GM12878 (cell line): ENCODE data around the gene TYW1B. TPM values are rescaled to one million over a fixed set of nuclear protein-coding genes. Genes with fewer than 3 reads are reported as not detected.

Experiments
- ATAC-seq: fragments of 200-7000 bp; cut with Tn5 transposase; 3 replicates; pipeline ENCODE4 v1.9.1; 2020; ENCODE audit warnings: mild to moderate bottlenecking, moderate library complexity
- BruUV-seq: library from RNA; stranded (reverse); fragments of 400-500 nt; replicated peaks from 2 replicates; lab custom pipeline; 2021; lab: Mats Ljungman, UMichigan
- CTCF ChIA-PET: fragments of 300-600 bp; sonication (Branson Sonifier 250); formaldehyde crosslinking; extraction: SDS; loops from one replicate; lab custom pipeline; 2021; ENCODE audit warnings: inconsistent platforms; lab: Yijun Ruan, JAX
- POLR2A ChIA-PET: fragments of 350-600 bp; formaldehyde crosslinking; extraction: SDS; loops from one replicate; lab custom pipeline; 2021; ENCODE audit warnings: inconsistent platforms; lab: Charles Lee
- RAD21 ChIA-PET: fragments of 300-600 bp; sonication (Branson Sonifier 250); formaldehyde crosslinking; loops from one replicate; lab custom pipeline; 2023; ENCODE audit warnings: antibody characterized with exemption; ENCODE audit not compliant: unreplicated experiment; lab: Charles Lee
- SMC1A ChIA-PET: fragments of 300-600 bp; sonication (Branson Sonifier 250); formaldehyde crosslinking; loops from one replicate; lab custom pipeline; 2023; ENCODE audit not compliant: unreplicated experiment, uncharacterized antibody; lab: Charles Lee
- DNase-seq: peaks from one replicate; pipeline ENCODE4 v3.0.0-alpha.2; 2011; ENCODE audit warnings: low read depth, low spot score
- FAIRE-seq: peaks from 3 replicates; lab custom pipeline; 2011; peaks lifted over from hg19 to GRCh38; lab: Jason Lieb, UNC
- H2AFZ ChIP-seq: 2 replicates; pipeline ENCODE4 v1.6.0; 2011; ENCODE audit warnings: low read depth, low read length, control low read depth; ENCODE audit not compliant: control insufficient read depth
- H3K27ac ChIP-seq: 2 replicates; pipeline ENCODE4 v1.5.1; 2011; ENCODE audit warnings: control low read depth; ENCODE audit not compliant: control insufficient read depth, insufficient read depth
- H3K27me3 ChIP-seq, 2 experiments: replicated peaks in 1 of 2; 2 replicates each; pipeline versions ENCODE4 v1.6.0 to v1.6.1; 2011; ENCODE audit warnings: low read length in 1 of 2; ENCODE audit not compliant: control insufficient read depth in 2 of 2, insufficient read depth in 2 of 2
- H3K36me3 ChIP-seq, 2 experiments: 2 replicates each; pipeline ENCODE4 v1.5.1; 2011; ENCODE audit warnings: low read length in 1 of 2; ENCODE audit not compliant: control insufficient read depth in 2 of 2, insufficient read depth in 2 of 2
- H3K4me1 ChIP-seq: 2 replicates; pipeline ENCODE4 v1.6.1; 2011; ENCODE audit warnings: mild to moderate bottlenecking, low read length, moderate library complexity, mixed read lengths; ENCODE audit not compliant: control insufficient read depth, insufficient read depth
- H3K4me2 ChIP-seq: 2 replicates; pipeline ENCODE4 v1.6.0; 2011; ENCODE audit warnings: control low read depth; ENCODE audit not compliant: control insufficient read depth, insufficient read depth
- H3K4me3 ChIP-seq: fragments of 200-600 bp; sonication (generic); 2 replicates; pipeline ENCODE4 v1.5.1; 2016
- H3K79me2 ChIP-seq: 2 replicates; pipeline ENCODE4 v1.6.0; 2011; ENCODE audit warnings: low read length; ENCODE audit not compliant: control insufficient read depth, insufficient read depth
- H3K9ac ChIP-seq: 2 replicates; pipeline ENCODE4 v1.8.0; 2011; ENCODE audit warnings: low read length, control low read depth, mixed read lengths; ENCODE audit not compliant: control insufficient read depth, insufficient read depth
- H3K9me3 ChIP-seq: replicated peaks from 3 replicates; pipeline ENCODE4 v1.5.1; 2011; ENCODE audit warnings: mild to moderate bottlenecking, low read length; ENCODE audit not compliant: control insufficient read depth, insufficient read depth
- H4K20me1 ChIP-seq: 2 replicates; pipeline ENCODE4 v1.6.0; 2011; ENCODE audit not compliant: control insufficient read depth, insufficient read depth
- ATF7 ChIP-seq: fragments of 450-650 bp; IDR thresholded peaks from 2 replicates; pipeline ENCODE4 v1.6.1; 2016; ENCODE audit warnings: low read depth, mild to moderate bottlenecking
- BRCA1 ChIP-seq: IDR thresholded peaks from 2 replicates; pipeline ENCODE4 v1.6.1; 2011; ENCODE audit warnings: low read depth, low read length, improper control_type of control experiment
- IKZF1 ChIP-seq: fragments of 450-650 bp; conservative IDR thresholded peaks from 2 replicates; pipeline ENCODE4 v1.6.1; 2017; ENCODE audit warnings: antibody characterized with exemption, mild to moderate bottlenecking
- TARDBP ChIP-seq: IDR thresholded peaks from 2 replicates; pipeline ENCODE4 v1.6.1; 2016; ENCODE audit warnings: borderline replicate concordance
- WGBS: methylation state at CpG from one replicate; pipeline ENCODE4 v1.1.6; 2016; ENCODE audit warnings: low lambda C conversion rate; ENCODE audit not compliant: insufficient replicate concordance, insufficient coverage; ENCODE audit errors: missing lambda C conversion rate; 5-methylcytosine and 5-hydroxymethylcytosine counted together
- in situ Hi-C: fragments of 300-500 bp; cut with MboI; formaldehyde crosslinking; loops from 9 replicates; pipeline ENCODE4 v1.14.3; 2018; ENCODE audit warnings: mixed read lengths
- intact Hi-C: fragments of 100-400 bp; cut with micrococcal nuclease; formaldehyde crosslinking; loops from one replicate; pipeline ENCODE4 v1.14.2; 2022; ENCODE audit not compliant: unreplicated experiment
- polyA plus RNA-seq, 11 experiments: library from polyadenylated mRNA; depleted of rRNA in 4 of 11; unstranded in 6 of 11; stranded (reverse) in 5 of 11; fragments of >200 nt; fragmentation: Nextera tagmentation in 4 of 11; fragmentation: Illumina TruSeq in 1 of 11; extraction: Ambion mirVana in 4 of 11; extraction: Trizol in 1 of 11; gene quantifications; 1 replicate in 1 of 11; 2 replicates in 10 of 11; pipeline versions ENCODE4 v1.2.1 to v1.2.3, GENCODE V29; 2011 to 2016; ENCODE audit warnings: inconsistent platforms in 2 of 11, missing spikeins in 2 of 11, low read depth in 1 of 11
- total RNA-seq, 4 experiments: library from RNA; depleted of rRNA in 3 of 4; stranded (reverse); fragments of >200 nt in 3 of 4; fragmentation: Illumina TruSeq in 1 of 4; extraction: Trizol in 1 of 4; gene quantifications; 2 replicates each; pipeline versions ENCODE4 v1.2.1 to v1.2.3, GENCODE V29; 2013 to 2021
- TF ChIP-seq, protein P1 (sequence below): IDR thresholded peaks from 2 replicates; pipeline ENCODE4 v1.6.1; 2012; ENCODE audit warnings: mild to moderate bottlenecking, low read depth, low read length

TYW1B gene
- total and polyA plus RNA-seq, 10 of the 15 experiments (the other 5 are each of a cell fraction or from before 2014, with no cell fraction given): 3.5 to 6.6 (median 5.3) TPM

DNA sequence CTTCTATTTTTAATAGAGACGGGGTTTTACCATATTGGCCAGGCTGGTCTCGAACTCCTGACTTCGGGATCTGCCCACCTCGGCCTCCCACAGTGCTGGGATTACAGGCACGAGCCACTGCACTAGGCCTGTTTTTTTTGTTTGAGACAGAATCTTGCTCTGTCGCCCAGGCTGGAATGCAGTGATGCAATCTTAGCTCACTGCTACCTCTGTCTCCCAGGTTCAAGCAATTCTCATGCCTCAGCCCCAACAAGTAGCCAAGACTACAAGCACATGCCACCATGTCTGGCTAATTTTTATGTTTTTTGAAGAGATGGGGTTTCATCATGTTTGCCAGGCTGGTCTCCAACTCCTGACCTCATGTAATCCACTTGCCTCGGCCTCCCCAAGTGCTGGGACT lies 73.7 kb downstream of the TYW1B start:
- ChIA-PET RAD21 (no interaction called here), SMC1A (no interaction called here), POLR2A (no interaction called here), CTCF (no interaction called here)
- Histone ChIP-seq H3K36me3 (no peaks in the 10 kb centered on the region; a peak in 1 of 4 replicates), H3K4me2 (no peak overlapping the region), H3K4me3 (no peak overlapping the region), H3K9me3 (peaks cover 2% of the 10 kb centered on the region; the same call in 2 of the 3 replicates), H3K27ac (no peak overlapping the region), H4K20me1 (no peaks in the 10 kb centered on the region), H2AFZ (no peak overlapping the region), H3K4me1 (no peaks in the 10 kb centered on the region), H3K27me3 (no peaks in the 10 kb centered on the region), H3K79me2 (no peaks in the 10 kb centered on the region), H3K9ac (no peak overlapping the region)
- 71% methylated on average over 7 of the region's 7 CpGs for WGBS
- ATAC-seq (no peak), FAIRE-seq (no peak), DNase-seq (no peak)
- in situ Hi-C loops (no loop called here), intact Hi-C loops (no loop called here)
- TF ChIP-seq BRCA1 (no peak), TARDBP (no peak), ATF7 (no peak), IKZF1 (no peak)
- TF ChIP-seq, protein P1, sequence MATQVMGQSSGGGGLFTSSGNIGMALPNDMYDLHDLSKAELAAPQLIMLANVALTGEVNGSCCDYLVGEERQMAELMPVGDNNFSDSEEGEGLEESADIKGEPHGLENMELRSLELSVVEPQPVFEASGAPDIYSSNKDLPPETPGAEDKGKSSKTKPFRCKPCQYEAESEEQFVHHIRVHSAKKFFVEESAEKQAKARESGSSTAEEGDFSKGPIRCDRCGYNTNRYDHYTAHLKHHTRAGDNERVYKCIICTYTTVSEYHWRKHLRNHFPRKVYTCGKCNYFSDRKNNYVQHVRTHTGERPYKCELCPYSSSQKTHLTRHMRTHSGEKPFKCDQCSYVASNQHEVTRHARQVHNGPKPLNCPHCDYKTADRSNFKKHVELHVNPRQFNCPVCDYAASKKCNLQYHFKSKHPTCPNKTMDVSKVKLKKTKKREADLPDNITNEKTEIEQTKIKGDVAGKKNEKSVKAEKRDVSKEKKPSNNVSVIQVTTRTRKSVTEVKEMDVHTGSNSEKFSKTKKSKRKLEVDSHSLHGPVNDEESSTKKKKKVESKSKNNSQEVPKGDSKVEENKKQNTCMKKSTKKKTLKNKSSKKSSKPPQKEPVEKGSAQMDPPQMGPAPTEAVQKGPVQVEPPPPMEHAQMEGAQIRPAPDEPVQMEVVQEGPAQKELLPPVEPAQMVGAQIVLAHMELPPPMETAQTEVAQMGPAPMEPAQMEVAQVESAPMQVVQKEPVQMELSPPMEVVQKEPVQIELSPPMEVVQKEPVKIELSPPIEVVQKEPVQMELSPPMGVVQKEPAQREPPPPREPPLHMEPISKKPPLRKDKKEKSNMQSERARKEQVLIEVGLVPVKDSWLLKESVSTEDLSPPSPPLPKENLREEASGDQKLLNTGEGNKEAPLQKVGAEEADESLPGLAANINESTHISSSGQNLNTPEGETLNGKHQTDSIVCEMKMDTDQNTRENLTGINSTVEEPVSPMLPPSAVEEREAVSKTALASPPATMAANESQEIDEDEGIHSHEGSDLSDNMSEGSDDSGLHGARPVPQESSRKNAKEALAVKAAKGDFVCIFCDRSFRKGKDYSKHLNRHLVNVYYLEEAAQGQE: no peak
- no TSS peak for BruUV-seq
